HCT116 (cell line): Measurements from ENCODE around the gene CAPRIN2. TPM values are rescaled to one million over a fixed set of nuclear protein-coding genes. Genes with fewer than 3 reads are reported as not detected.

Experiments
- ATAC-seq: fragments of 200-7000 bp; cut with Tn5 transposase; 2 replicates; pipeline ENCODE4 v1.9.1; 2020; ENCODE audit warnings: mild to moderate bottlenecking, moderate library complexity
- BruUV-seq: library from RNA; stranded (reverse); fragments of 400-500 nt; replicated peaks from 2 replicates; lab custom pipeline; 2021; lab: Mats Ljungman, UMichigan
- CTCF ChIA-PET: fragments of 300-600 bp; sonication (Branson Sonifier 250); formaldehyde crosslinking; loops from one replicate; lab custom pipeline; 2021; ENCODE audit warnings: antibody characterized with exemption; lab: Charles Lee
- POLR2A ChIA-PET: fragments of 300-600, 350-600 bp; sonication (Branson Sonifier 250); formaldehyde crosslinking; loops from one replicate; lab custom pipeline; 2021; ENCODE audit warnings: antibody characterized with exemption; lab: Charles Lee
- RAD21 ChIA-PET, 2 experiments: fragments of 300-600 bp; sonication (Branson Sonifier 250); formaldehyde crosslinking; loops; one replicate each; lab custom pipeline; 2023; ENCODE audit warnings: low total read pairs in 2 of 2; ENCODE audit not compliant: uncharacterized antibody in 2 of 2, unreplicated experiment in 2 of 2, low non-redundant PET in 1 of 2; lab: Charles Lee
- DNase-seq: peaks from one replicate; pipeline ENCODE4 v3.0.0-alpha.2; 2010; ENCODE audit warnings: low read depth, low spot score
- H2AFZ ChIP-seq: fragments of 200-600 bp; shearing (Covaris generic), sonication (generic); 2 replicates; pipeline ENCODE4 v1.6.1; 2017; ENCODE audit warnings: low read depth, mixed run types, mixed read lengths, antibody characterized with exemption, low read length; ENCODE audit not compliant: poor library complexity, severe bottlenecking
- H3K27ac ChIP-seq: 2 replicates; pipeline ENCODE4 v1.5.1; 2012; ENCODE audit warnings: low read depth, low read length
- H3K27me3 ChIP-seq: fragments of 200-600 bp; sonication (generic); 2 replicates; pipeline ENCODE4 v1.6.1; 2016; ENCODE audit warnings: mixed run types, low read length, mixed read lengths; ENCODE audit not compliant: insufficient read depth
- H3K36me3 ChIP-seq, 2 experiments: fragments of 200-500 bp in 1 of 2; fragments of 200-600 bp in 1 of 2; sonication (Bioruptor generic) in 1 of 2; sonication (generic) in 1 of 2; 2 replicates each; pipeline versions ENCODE4 v1.5.1 to v1.6.1; 2014 to 2016; ENCODE audit warnings: low read length in 2 of 2, inconsistent platforms in 1 of 2, mixed read lengths in 1 of 2, mixed run types in 1 of 2; ENCODE audit not compliant: insufficient read depth in 2 of 2, control insufficient read depth in 1 of 2
- H3K4me1 ChIP-seq, 2 experiments: fragments of 200-600 bp in 1 of 2; sonication (generic) in 1 of 2; 2 replicates each; pipeline versions ENCODE4 v1.5.1 to v1.6.1; 2012 to 2017; ENCODE audit warnings: low read length in 2 of 2, inconsistent platforms in 1 of 2, mild to moderate bottlenecking in 1 of 2, mixed read lengths in 1 of 2, mixed run types in 1 of 2, moderate library complexity in 1 of 2; ENCODE audit not compliant: insufficient read depth in 2 of 2, control insufficient read depth in 1 of 2
- H3K4me2 ChIP-seq: fragments of 200-600 bp; sonication (generic); 2 replicates; pipeline ENCODE4 v1.6.1; 2017; ENCODE audit warnings: mixed run types, low read length, mixed read lengths
- H3K4me3 ChIP-seq, 2 experiments: fragments of 200-600 bp in 1 of 2; sonication (generic) in 1 of 2; replicated peaks in 1 of 2; 2 replicates each; pipeline ENCODE4 v1.5.1; 2011 to 2016; ENCODE audit warnings: low read length in 2 of 2, control low read depth in 1 of 2, low read depth in 1 of 2, mild to moderate bottlenecking in 1 of 2, mixed read lengths in 1 of 2, mixed run types in 1 of 2
- H3K79me2 ChIP-seq: fragments of 200-600 bp; sonication (generic); 2 replicates; pipeline ENCODE4 v1.6.1; 2017; ENCODE audit warnings: mild to moderate bottlenecking, mixed run types, low read length, moderate library complexity, mixed read lengths; ENCODE audit not compliant: insufficient read depth
- H3K9ac ChIP-seq: fragments of 200-600 bp; sonication (generic); 2 replicates; pipeline ENCODE4 v1.6.1; 2016; ENCODE audit warnings: low read length, mixed read lengths
- H3K9me2 ChIP-seq: fragments of 200-600 bp; sonication (generic), shearing (Covaris generic); 2 replicates; pipeline ENCODE4 v1.6.1; 2017; ENCODE audit warnings: mixed run types, mild to moderate bottlenecking, moderate library complexity; ENCODE audit not compliant: insufficient read depth
- H3K9me3 ChIP-seq, 2 experiments: fragments of 200-500 bp in 1 of 2; fragments of 200-600 bp in 1 of 2; sonication (Bioruptor generic) in 1 of 2; sonication (generic) in 1 of 2; 2 replicates each; pipeline ENCODE4 v1.6.1; 2014 to 2017; ENCODE audit warnings: low read length in 2 of 2, mixed read lengths in 2 of 2, inconsistent platforms in 1 of 2, low read depth in 1 of 2, mild to moderate bottlenecking in 1 of 2, mixed run types in 1 of 2, moderate library complexity in 1 of 2; ENCODE audit not compliant: control insufficient read depth in 1 of 2, insufficient read depth in 1 of 2
- H4K20me1 ChIP-seq: fragments of 200-600 bp; sonication (generic), shearing (Covaris generic); 2 replicates; pipeline ENCODE4 v1.6.1; 2017; ENCODE audit warnings: mixed run types, mild to moderate bottlenecking, moderate library complexity; ENCODE audit not compliant: insufficient read depth
- ATF3 ChIP-seq: IDR thresholded peaks from 2 replicates; pipeline ENCODE4 v1.6.1; 2012
- ELF1 ChIP-seq: IDR thresholded peaks from 2 replicates; pipeline ENCODE4 v1.6.1; 2012; ENCODE audit warnings: low read depth, borderline replicate concordance
- JUND ChIP-seq: IDR thresholded peaks from 2 replicates; pipeline ENCODE4 v1.6.1; 2012
- POLR2A ChIP-seq: IDR thresholded peaks from 2 replicates; pipeline ENCODE4 v1.7.0; 2011; ENCODE audit warnings: borderline replicate concordance; ENCODE audit not compliant: insufficient read depth, insufficient read length; ENCODE audit errors: extremely low read depth
- RAD21 ChIP-seq: IDR thresholded peaks from 2 replicates; pipeline ENCODE4 v1.6.1; 2012; ENCODE audit warnings: low read depth, mild to moderate bottlenecking
- SP1 ChIP-seq: IDR thresholded peaks from 2 replicates; pipeline ENCODE4 v1.6.1; 2012; ENCODE audit warnings: low read depth
- SRF ChIP-seq: IDR thresholded peaks from 2 replicates; pipeline ENCODE4 v1.6.1; 2012; ENCODE audit warnings: low read depth
- TCF7L2 ChIP-seq: IDR thresholded peaks from 2 replicates; pipeline ENCODE4 v1.7.0; 2011; ENCODE audit warnings: borderline replicate concordance, inconsistent platforms; ENCODE audit not compliant: insufficient read depth, insufficient read length; ENCODE audit errors: extremely low read depth
- ZFX ChIP-seq: fragments of 450-650 bp; IDR thresholded peaks from 2 replicates; pipeline ENCODE4 v1.6.1; 2017
- ZNF274 ChIP-seq: fragments of 200-500 bp; sonication (Bioruptor generic); IDR thresholded peaks from 2 replicates; pipeline ENCODE4 v1.6.1; 2014; ENCODE audit warnings: mild to moderate bottlenecking, low read depth, low read length, inconsistent platforms
- intact Hi-C: fragments of 100-400 bp; cut with micrococcal nuclease; formaldehyde crosslinking; loops from 2 replicates; pipeline ENCODE4 v1.10.0; 2022
- total RNA-seq: library from RNA; stranded (reverse); gene quantifications from one replicate; pipeline ENCODE4 v1.2.1, GENCODE V29; 2021; ENCODE audit not compliant: unreplicated experiment
- TF ChIP-seq, protein P1 (sequence below): IDR thresholded peaks from 2 replicates; pipeline ENCODE4 v1.6.1; 2012; ENCODE audit warnings: low read depth

Gene CAPRIN2
- total RNA-seq, 1 experiment from 2014 or later: 30.8 TPM

- ChIA-PET POLR2A (interaction anchor here (1.5 kb wide), 1 partner anchor 11 kb away, joined by 5 read pairs; the partner anchor contains the start of gene IPO8), RAD21 (no interaction called here), CTCF (no interaction called here)
- no peaks in the 10 kb centered on the region for H3K9me2 ChIP-seq
- intact Hi-C loops: no loop called here
- H3K4me1 ChIP-seq: no peaks in the 10 kb centered on the region
- H3K4me3 ChIP-seq: no peak overlapping the region
- ATAC-seq (no peak), DNase-seq (no peak)
- no peaks in the 10 kb centered on the region for H3K27me3 ChIP-seq
- H4K20me1 ChIP-seq: no peaks in the 10 kb centered on the region
- H3K9me3 ChIP-seq: no peaks in the 10 kb centered on the region
- no peak overlapping the region for H3K9ac ChIP-seq
- no peak overlapping the region for H3K27ac ChIP-seq
- no peak overlapping the region for H3K4me2 ChIP-seq
- H3K36me3 ChIP-seq: peaks cover 6 to 10% of the 10 kb centered on the region in 2 experiments; a peak in 3 of 4 replicates
- H3K79me2 ChIP-seq: no peaks in the 10 kb centered on the region
- BruUV-seq: no TSS peak
- H2AFZ ChIP-seq: no peak overlapping the region
- TF ChIP-seq RAD21 (no peak), JUND (no peak), ELF1 (no peak), SP1 (no peak), SRF (no peak), ZFX (no peak), ATF3 (no peak), POLR2A (no peak), ZNF274 (no peak), TCF7L2 (no peak)
- TF ChIP-seq, protein P1, sequence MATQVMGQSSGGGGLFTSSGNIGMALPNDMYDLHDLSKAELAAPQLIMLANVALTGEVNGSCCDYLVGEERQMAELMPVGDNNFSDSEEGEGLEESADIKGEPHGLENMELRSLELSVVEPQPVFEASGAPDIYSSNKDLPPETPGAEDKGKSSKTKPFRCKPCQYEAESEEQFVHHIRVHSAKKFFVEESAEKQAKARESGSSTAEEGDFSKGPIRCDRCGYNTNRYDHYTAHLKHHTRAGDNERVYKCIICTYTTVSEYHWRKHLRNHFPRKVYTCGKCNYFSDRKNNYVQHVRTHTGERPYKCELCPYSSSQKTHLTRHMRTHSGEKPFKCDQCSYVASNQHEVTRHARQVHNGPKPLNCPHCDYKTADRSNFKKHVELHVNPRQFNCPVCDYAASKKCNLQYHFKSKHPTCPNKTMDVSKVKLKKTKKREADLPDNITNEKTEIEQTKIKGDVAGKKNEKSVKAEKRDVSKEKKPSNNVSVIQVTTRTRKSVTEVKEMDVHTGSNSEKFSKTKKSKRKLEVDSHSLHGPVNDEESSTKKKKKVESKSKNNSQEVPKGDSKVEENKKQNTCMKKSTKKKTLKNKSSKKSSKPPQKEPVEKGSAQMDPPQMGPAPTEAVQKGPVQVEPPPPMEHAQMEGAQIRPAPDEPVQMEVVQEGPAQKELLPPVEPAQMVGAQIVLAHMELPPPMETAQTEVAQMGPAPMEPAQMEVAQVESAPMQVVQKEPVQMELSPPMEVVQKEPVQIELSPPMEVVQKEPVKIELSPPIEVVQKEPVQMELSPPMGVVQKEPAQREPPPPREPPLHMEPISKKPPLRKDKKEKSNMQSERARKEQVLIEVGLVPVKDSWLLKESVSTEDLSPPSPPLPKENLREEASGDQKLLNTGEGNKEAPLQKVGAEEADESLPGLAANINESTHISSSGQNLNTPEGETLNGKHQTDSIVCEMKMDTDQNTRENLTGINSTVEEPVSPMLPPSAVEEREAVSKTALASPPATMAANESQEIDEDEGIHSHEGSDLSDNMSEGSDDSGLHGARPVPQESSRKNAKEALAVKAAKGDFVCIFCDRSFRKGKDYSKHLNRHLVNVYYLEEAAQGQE: no peak
- TF ChIP-seq, all 23 proteins: peak for 0
Measured at GRCh38 chr12:30706476-30706875, 48.3 kb downstream of the CAPRIN2 start.
